SK-N-SH (cell line): Measurements from ENCODE around the gene SALL3.

Experiments
- EP300 ChIP-seq, 2 experiments: IDR thresholded peaks; 2 replicates each; pipeline versions ENCODE4 v1.4.0 to v1.6.1; 2012; ENCODE audit warnings: borderline replicate concordance in 1 of 2, low read depth in 1 of 2, low read length in 1 of 2
- EZH2phosphoT487 ChIP-seq: fragments of 200-600 bp; sonication (generic); IDR thresholded peaks from 2 replicates; pipeline ENCODE4 v1.6.1; 2017; ENCODE audit warnings: low read depth, mixed run types, mild to moderate bottlenecking, antibody characterized with exemption, moderate library complexity, borderline replicate concordance
- FOXM1 ChIP-seq: IDR thresholded peaks from 2 replicates; pipeline ENCODE4 v1.4.0; 2012; ENCODE audit warnings: low read depth, mild to moderate bottlenecking
- GABPA ChIP-seq: IDR thresholded peaks from 2 replicates; pipeline ENCODE4 v1.4.0; 2012; ENCODE audit warnings: low read depth, mild to moderate bottlenecking
- GATA2 ChIP-seq: sonication (generic); formaldehyde crosslinking; IDR thresholded peaks from 2 replicates; pipeline ENCODE4 v1.5.0; 2020; ENCODE audit warnings: mild to moderate bottlenecking, missing genetic modification reagents
- JUND ChIP-seq: IDR thresholded peaks from 2 replicates; pipeline ENCODE4 v1.4.0; 2012
- NRF1 ChIP-seq: IDR thresholded peaks from 2 replicates; pipeline ENCODE4 v1.6.1; 2012; ENCODE audit warnings: low read depth, mild to moderate bottlenecking, low read length
- POLR2AphosphoS5 ChIP-seq: IDR thresholded peaks from 2 replicates; pipeline ENCODE4 v1.6.1; 2012; ENCODE audit warnings: low read depth, low read length
- RFX5 ChIP-seq: IDR thresholded peaks from 2 replicates; pipeline ENCODE4 v1.6.1; 2012; ENCODE audit warnings: mild to moderate bottlenecking, improper control_type of control experiment, low read length
- YY1 ChIP-seq: IDR thresholded peaks from 2 replicates; pipeline ENCODE4 v1.4.0; 2012; ENCODE audit warnings: low read depth, mild to moderate bottlenecking
- TF ChIP-seq, protein P1 (sequence below): fragments of 200-600 bp; sonication (generic); IDR thresholded peaks from 2 replicates; pipeline ENCODE4 v1.6.1; 2017; ENCODE audit warnings: antibody characterized with exemption, mild to moderate bottlenecking, moderate library complexity
- TF ChIP-seq, protein P2 (sequence below): fragments of 150-350 bp; IDR thresholded peaks from 2 replicates; pipeline ENCODE4 v1.6.1; 2016; ENCODE audit warnings: mild to moderate bottlenecking, low read depth, low read length
- TF ChIP-seq, protein P3 (sequence below): IDR thresholded peaks from 2 replicates; pipeline ENCODE4 v1.4.0; 2012; ENCODE audit warnings: low read depth

DNA sequence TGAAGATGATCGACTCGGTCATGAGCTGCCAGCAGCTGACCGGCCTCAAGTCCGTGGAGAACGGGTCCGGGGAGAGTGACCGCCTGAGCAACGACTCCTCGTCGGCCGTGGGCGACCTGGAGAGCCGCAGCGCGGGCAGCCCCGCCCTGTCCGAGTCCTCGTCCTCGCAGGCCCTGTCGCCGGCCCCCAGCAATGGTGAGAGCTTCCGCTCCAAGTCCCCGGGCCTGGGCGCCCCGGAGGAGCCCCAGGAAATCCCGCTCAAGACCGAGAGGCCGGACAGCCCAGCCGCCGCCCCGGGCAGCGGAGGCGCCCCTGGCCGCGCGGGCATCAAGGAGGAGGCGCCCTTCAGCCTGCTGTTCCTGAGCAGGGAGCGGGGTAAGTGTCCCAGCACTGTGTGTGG lies 14.9 kb downstream of the SALL3 start:
- TF ChIP-seq, protein P1, sequence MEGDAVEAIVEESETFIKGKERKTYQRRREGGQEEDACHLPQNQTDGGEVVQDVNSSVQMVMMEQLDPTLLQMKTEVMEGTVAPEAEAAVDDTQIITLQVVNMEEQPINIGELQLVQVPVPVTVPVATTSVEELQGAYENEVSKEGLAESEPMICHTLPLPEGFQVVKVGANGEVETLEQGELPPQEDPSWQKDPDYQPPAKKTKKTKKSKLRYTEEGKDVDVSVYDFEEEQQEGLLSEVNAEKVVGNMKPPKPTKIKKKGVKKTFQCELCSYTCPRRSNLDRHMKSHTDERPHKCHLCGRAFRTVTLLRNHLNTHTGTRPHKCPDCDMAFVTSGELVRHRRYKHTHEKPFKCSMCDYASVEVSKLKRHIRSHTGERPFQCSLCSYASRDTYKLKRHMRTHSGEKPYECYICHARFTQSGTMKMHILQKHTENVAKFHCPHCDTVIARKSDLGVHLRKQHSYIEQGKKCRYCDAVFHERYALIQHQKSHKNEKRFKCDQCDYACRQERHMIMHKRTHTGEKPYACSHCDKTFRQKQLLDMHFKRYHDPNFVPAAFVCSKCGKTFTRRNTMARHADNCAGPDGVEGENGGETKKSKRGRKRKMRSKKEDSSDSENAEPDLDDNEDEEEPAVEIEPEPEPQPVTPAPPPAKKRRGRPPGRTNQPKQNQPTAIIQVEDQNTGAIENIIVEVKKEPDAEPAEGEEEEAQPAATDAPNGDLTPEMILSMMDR = no peak
- TF ChIP-seq YY1 = no peak
- TF ChIP-seq, protein P2, sequence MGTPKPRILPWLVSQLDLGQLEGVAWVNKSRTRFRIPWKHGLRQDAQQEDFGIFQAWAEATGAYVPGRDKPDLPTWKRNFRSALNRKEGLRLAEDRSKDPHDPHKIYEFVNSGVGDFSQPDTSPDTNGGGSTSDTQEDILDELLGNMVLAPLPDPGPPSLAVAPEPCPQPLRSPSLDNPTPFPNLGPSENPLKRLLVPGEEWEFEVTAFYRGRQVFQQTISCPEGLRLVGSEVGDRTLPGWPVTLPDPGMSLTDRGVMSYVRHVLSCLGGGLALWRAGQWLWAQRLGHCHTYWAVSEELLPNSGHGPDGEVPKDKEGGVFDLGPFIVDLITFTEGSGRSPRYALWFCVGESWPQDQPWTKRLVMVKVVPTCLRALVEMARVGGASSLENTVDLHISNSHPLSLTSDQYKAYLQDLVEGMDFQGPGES = no peak
- no peak for TF ChIP-seq EZH2phosphoT487
- TF ChIP-seq, protein P3, sequence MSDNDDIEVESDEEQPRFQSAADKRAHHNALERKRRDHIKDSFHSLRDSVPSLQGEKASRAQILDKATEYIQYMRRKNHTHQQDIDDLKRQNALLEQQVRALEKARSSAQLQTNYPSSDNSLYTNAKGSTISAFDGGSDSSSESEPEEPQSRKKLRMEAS = no peak
- TF ChIP-seq RFX5 = no peak
- TF ChIP-seq GABPA = no peak
- TF ChIP-seq JUND = no peak
- no peak for TF ChIP-seq POLR2AphosphoS5
- TF ChIP-seq EP300 (IDR thresholded peaks at IDR 0.05; ENCODE audit: borderline replicate concordance in 1 of 2, low read depth in 1 of 2, low read length in 1 of 2) = no peak
- TF ChIP-seq GATA2 (CRISPR knock-in tag) = no peak
- no peak for TF ChIP-seq FOXM1
- no peak for TF ChIP-seq NRF1
